Heart left ventricle (tissue), 13 donors: ENCODE measurements around the gene ACOX2.

Source experiments
- POLR2A ChIP-seq, 2 donors: fragments of 450-650 bp; IDR thresholded peaks; one replicate each; pipeline ENCODE4 v1.6.1; 2017; ENCODE audit warnings: antibody characterized with exemption in 2 of 2, mild to moderate bottlenecking in 2 of 2, moderate library complexity in 2 of 2
- TF ChIP-seq, protein P1 (sequence below), 12 donors: fragments of 200-600 bp; sonication (generic) in 4 of 12; IDR thresholded peaks; one replicate each; pipeline versions ENCODE4 v1.5.0 to v1.8.0; 2018 to 2022; ENCODE audit warnings: antibody characterized with exemption in 12 of 12, mild to moderate bottlenecking in 5 of 12
- donor health status: ischemic (EF 13 %, LVEDD 7.1; RV severe dilation, severe dysfunction).
- donor health status: DM: no; HTN: yes; CAD: no.
- donor health status: DM: no; HTN: no; CAD: no.
- donor health status: ischemic (EF 25% LVEDD 6.9; RV normal size, moderate dysfunction).
- donor health status: ischemic (EF 25% LVEDD 5.7; RV mildly dilated, moderate dysfunction).
- donor health status: ischemic (EF 35%, LVEDD 5.7; RV mildly dilated, moderate dysfunction).
- donor health status: nonischemic (EF 11% LVEDD 7.7; RV severe dilation, severe dysfunction).
- donor health status: DM: yes; HTN: yes; CAD: no.
- donor health status: PGD.
- donor health status: ischemic (EF 29% LVEDD 5.4; RV normal size, mild dysfunction).
- donor health status: nonischemic (EF 23%, LVEDD 6.1; RV moderate dilation, normal function).

DNA sequence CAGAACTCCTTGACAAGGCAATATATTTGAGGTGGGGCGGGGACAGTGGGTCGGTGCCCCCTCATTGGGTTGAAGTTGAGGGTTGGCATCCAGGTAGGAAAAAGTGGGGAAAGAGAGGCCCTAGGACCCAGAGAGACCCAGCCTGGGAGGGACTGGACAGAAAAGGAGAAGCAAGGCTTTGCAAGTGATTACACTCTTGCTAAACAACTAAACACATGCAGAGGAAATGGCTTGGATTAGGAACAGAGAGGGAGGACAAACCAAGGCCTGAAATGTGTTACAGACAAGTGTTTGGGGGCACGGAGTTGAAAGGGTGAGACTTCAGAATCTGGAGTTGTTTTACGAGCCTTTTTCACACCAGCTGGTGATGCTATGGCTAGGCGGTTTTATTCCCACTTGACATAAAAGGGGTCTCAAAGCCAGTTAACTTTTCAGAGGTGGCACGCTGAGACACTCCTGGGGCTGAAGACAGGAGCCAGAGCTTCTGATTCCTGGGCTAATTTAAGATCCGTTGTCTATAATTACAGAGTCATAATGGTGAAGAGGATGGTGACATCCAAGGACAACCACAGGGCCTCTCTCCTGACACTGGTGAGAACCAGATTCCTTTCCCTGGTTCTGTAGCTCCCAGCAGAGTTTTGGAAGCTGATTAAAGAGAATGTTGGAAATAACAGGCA, 52.8 kb downstream of the ACOX2 start:
- TF ChIP-seq, protein P1, sequence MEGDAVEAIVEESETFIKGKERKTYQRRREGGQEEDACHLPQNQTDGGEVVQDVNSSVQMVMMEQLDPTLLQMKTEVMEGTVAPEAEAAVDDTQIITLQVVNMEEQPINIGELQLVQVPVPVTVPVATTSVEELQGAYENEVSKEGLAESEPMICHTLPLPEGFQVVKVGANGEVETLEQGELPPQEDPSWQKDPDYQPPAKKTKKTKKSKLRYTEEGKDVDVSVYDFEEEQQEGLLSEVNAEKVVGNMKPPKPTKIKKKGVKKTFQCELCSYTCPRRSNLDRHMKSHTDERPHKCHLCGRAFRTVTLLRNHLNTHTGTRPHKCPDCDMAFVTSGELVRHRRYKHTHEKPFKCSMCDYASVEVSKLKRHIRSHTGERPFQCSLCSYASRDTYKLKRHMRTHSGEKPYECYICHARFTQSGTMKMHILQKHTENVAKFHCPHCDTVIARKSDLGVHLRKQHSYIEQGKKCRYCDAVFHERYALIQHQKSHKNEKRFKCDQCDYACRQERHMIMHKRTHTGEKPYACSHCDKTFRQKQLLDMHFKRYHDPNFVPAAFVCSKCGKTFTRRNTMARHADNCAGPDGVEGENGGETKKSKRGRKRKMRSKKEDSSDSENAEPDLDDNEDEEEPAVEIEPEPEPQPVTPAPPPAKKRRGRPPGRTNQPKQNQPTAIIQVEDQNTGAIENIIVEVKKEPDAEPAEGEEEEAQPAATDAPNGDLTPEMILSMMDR (IDR thresholded peaks at IDR 0.05) = no peak
- no peak for TF ChIP-seq POLR2A (IDR thresholded peaks at IDR 0.05)
